ENCODE measurements around the gene LZTS3.
"Not testable (repeated sequence)": the region's sequence is repeated elsewhere in the genome, so short reads cannot be mapped to it uniquely, and the experiment has no call there.

Gene LZTS3

DNA sequence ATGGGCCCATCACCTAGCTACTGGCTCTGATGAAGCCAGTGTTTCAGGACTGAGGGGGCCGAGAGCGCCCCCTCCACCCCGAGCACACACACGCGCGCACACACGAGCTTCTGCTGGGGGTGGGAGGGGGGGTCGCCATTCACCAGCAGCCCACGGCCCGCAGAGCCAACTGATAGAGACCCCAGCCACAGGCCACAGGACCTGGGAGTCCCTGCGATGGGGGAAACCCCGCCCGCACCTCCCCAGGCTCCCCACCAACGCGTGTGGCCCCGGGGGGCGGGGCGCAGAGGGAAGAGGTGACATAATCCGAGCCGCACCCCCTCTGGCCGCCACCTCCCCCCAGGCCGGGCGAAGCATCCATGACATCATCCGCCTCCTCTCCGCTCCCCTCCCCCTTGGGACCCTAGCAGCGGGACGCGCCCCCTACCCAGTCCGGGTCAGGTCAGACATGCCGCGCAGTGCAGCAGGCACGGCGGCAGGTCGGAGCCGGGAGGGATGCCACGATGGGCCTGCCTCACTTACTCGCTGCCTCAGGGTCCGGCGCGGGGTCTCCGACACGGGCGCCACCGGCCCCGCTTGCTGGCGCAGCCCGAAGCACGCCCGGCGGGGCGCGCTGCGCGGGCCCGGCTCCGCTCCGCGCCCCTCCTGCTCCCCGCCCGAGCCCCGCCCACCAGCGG is at the start of gene LZTS3:
TSS of gene LZTS3 (minus strand) at position 617 of the 677 bp plus-strand sequence. CDS start 6,386 bp downstream, outside the sequence.
- peak; percentile 38 for DNase-seq

GRCh38 chr20:3221398-3222226 is 48.3 kb upstream of the LZTS3 start:
- DNase-seq: peak; percentile 69

- DNase-seq: peak; percentile 81
These were observed 45.1 kb upstream of the LZTS3 start for GRCh38 chr20:3218307-3218988.

DNA sequence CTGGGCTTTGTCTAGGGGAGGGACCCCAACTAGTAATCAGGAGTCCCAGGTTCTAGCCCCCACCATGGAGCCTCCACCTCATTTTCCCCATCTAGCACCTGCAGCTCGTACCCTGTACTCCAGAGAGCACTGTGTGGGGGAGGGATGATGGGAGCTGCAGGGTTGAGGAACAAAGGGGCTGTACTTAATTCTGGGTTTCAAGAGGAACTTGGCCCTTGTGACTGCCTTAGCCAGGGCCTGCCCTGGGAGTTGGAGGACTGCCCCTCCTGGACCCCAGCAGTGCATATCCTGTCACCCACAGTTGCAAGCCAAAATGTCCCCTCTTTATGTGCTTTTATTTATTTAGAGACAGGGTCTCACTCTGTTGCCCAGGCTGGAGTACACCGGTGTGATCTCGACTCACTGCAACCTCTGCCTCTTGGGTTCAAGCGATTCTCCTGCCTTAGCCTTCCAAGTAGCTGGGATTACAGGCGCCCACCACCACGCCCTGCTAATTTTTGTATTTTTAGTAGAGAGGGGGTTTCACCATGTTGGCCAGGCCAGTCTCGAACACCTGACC is 42.1 kb upstream of the LZTS3 start:
- not testable (repeated sequence) for DNase-seq

GRCh38 chr20:3213226-3213625 is 39.9 kb upstream of the LZTS3 start:
- DNase-seq: no peak

DNA sequence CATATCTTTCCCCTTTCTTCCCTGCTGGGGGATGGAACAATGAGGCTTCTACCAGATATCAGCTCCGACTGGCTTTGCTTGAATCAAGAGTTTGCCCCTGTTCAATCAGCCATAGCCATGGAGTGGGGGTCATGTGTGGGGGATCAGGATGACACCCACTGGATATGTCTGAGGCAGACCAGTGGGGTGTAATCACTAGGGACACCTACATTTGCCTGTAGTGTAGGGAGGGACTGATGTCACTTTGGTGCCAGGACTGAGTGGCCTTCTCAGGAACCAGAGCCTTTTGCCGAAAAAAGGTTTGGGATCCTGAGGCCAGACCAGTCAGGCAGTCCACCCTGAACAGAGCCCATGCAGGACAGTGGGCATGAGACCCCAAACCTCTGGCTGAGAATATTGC is 37.0 kb upstream of the LZTS3 start:
- DNase-seq: no peak

- no peak for DNase-seq
These were observed 36.6 kb upstream of the LZTS3 start for GRCh38 chr20:3209946-3210317.

DNA sequence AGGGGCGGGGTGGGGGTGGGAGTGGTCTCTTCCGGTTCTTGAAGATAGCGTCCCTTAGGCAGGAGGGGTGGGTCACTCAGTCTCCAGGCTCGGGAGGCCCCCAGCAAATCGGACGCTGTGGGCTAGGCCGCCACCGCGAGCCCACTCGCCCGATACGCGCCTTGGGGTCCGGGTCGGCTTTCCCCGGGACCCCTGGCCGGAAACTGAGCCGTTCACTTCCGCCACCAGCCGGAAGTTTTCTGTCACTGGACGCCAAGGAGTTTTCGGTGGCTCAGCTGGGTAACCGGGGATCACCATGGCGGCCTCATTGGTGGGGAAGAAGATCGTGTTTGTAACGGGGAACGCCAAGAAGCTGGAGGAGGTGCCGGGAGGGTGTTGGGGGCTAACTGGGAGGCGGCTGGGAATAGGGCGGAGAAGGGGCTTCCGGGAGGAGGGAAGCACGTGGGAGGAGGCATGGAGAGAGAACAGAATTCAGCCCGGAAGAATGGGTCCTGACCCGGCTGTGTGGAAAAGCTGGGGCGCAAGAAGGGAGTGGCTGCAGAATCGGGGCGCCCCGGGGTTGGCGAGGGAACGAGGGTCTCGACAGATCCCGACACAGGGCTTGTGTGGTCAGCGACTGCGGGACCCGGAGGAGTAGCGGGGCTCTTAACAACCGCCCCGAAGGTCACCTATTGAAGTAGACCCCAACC is 36.1 kb upstream of the LZTS3 start, which contains the start of gene ITPA:
TSS of gene ITPA (plus strand) at position 242 of the 689 bp plus-strand sequence. CDS start at position 296, 54 bp downstream.
- DNase-seq: peak; percentile 43

- no peak for DNase-seq
These were observed 35.5 kb upstream of the LZTS3 start for GRCh38 chr20:3208786-3209256.

DNA sequence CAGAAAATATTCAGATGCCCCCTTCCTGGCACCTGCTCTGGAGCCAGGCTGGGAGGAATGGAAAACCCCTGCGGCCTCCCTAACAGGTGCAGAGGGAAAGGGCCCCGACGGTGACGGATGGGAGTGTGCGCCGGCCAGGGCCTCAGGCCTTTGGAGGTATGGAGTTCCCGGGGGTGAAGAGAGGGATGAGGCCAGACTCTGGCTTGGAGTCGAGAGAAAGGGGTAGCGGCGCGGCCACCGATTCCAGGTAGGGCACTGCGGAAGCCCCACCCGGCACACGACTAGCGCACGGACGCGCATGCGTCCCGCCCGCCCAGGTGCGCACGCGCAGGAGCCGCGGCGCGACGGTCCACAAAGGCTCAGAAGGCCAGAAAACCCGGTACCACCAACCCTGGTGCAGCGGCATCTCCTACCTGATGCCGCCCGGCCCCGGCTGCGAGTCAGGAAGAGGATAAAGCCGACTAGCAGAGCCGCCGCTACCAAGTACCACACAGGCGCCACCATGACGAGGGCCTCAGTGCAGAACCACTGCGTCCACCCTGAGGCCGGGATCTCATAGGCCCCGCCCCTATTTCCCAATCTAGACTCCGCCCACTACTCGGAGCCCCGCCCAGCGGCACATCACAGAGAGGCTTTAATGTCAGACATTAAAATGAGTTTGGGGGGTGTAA is 30.9 kb upstream of the LZTS3 start, which contains the start of gene DDRGK1:
TSS of gene DDRGK1 (minus strand) at position 559 of the 671 bp plus-strand sequence. CDS start at position 504, 55 bp downstream.
- peak; percentile 97 for DNase-seq

DNA sequence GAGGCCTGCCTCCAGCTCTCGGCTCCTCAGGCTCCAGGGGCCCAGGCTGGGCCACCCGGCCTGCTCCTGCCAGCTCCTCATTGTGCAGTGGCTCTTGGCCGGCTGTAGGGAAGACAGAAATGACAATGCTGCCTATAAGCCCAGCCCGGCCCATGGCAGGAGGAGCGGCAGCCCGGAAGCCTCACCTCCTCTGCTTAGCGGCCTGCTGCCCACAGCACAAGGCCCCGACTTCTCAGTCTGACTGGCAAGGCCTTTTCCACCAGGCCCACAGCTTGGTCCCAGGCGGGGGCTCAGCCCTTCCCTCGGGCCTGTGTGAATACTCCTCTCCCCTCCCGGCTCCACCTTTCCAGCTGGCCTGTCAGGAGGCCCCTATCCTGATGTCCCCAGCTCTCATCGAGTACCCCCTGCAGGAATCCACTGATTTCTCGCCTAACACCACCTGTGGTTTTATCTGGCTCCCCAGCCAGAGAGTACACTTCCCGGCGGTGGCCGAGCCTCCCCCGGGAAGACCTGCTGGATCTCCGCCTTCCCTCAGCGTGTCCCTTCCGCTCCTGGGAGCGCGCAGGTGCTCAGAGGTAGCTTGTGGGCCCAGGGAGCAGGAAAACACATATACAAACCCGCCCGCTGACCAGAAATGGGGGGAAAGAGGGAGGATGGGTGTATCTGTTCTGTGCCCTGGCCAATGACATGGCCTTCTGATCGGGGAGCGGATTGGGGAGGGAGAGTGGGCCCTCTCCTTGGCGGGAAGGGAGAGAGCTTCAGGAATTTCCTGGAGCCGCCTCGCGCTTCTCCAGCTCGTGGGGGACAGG is 30.2 kb upstream of the LZTS3 start:
- peak; percentile 79 for DNase-seq

DNA sequence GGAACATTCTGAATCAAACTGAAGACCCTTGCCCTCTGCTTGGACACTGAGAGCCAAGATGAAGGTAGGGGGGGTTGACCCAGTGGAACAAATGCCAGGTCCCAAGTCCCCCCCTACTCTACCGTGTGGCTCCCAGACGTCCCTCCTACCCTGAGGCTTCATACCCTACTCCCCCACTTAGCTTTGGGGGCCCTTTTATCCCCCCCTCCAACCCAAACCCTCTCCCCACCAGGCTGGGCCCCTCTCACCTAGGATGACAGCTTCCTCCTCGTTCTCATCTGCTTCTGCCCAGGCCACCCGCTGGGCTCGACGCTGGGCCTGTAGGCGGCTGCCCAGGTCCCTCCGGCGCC is 29.6 kb upstream of the LZTS3 start:
- DNase-seq: no peak

DNA sequence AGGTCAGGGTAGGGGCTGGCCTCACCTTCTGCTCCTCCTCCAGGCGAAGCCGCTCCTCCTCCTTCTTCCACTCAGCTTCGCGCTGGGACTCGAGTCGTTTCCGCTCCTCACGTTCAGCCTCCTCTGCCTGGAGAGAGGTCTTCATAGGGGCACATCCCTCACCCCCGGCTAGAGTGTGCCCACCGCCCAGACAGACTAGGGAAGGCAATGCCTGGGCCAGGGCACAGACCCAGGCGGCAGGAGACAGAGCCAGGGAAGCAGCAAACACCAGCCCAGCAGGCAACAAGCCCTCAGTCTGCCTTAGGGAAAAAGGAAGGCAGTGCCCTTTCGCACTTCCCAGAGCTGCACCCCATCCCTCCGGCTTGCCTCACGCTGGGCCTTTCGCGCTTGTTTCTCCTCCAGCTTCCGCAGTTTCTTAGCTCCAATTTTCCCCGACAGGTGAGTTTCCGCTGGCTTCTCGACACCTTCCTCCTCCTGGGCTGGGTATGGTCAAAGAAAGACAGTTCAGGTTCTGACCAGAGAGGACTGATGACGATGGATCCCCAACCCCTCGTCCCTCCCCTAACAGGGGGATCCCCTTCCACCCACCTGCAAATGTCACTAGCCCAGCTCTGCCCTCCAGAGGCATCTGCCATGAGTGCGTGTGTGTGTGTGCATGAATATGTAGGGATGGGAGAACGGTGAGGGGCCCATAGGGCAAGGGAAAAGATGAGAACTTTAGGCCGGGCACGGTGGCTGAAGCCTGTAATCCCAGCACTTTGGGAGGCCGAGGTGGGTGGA is 26.8 kb upstream of the LZTS3 start:
- no peak for DNase-seq

- no peak for DNase-seq
These were observed 25.9 kb upstream of the LZTS3 start for GRCh38 chr20:3199206-3199605.

DNA sequence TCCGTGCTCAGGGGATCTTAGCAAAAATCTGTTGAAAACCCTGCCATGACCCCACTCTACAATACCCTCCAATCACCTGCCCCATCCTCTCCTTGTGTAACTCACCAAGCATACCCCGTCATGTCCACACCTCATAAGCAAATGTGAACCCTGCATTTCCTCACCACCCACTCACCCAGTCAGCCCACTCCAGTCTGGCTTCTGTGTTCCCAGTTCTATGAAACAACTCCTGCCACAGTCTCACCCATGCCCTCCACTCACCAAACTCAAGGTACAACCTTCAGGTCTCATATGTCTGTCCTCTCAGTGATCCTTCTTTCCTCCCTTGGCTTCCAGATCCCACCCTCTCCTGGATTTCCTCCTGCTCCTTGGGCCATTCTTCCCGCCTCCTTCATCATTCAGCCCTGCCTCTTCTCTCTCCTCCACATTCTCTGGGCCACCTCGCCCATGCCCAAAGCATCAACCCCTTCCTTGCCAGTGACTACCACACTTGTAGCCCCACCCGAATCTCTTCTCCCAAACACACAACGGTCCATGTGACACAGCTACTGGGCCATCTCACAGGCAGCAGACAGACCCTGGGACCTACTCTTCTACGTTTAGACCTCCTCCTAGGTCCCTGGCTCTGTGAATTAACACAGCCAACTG is 22.4 kb upstream of the LZTS3 start:
- DNase-seq: no peak

DNA sequence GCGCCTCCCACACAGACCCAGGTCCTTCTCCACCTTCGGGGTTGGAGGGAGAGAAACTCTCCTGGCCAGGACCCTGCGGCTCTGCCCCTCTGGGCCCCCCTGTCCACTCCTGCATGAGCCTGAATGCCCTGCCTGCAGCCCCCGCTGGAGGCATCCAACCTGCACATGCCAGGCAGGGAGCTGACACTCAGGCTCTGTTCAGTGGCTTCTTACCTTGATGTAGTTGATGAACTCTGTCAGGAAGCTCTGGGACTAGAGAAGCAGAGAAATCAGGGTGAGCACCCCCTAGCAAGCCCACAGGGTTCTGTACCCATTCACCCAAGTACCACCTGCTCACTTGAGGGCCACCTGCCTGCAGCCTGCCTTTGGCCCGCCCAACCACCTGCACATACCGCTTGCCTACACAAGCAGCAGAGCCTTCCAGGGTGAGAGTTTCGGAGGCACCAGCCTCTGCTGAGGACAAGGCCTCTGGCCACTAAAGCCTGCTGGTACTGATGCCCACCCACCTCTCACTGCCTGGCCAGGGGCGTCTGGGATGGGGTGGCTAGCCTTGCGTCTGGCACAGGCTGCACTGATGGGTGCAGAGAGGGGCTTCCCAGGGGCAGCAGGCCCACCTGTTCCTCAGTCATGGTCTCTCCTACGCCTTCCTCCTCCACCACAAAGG is 21.4 kb upstream of the LZTS3 start:
- peak; percentile 83 for DNase-seq

- no peak for DNase-seq
These were observed 20.7 kb upstream of the LZTS3 start for GRCh38 chr20:3193806-3194616.
